HG03095 (cell line): Measurements from ENCODE around the gene ATP13A3.

Source experiments
- ATAC-seq: cut with Tn5 transposase; IDR thresholded peaks from one replicate; pipeline ENCODE4 v1.9.1; 2021; ENCODE audit warnings: moderate library complexity; ENCODE audit not compliant: unreplicated experiment

Gene ATP13A3

DNA sequence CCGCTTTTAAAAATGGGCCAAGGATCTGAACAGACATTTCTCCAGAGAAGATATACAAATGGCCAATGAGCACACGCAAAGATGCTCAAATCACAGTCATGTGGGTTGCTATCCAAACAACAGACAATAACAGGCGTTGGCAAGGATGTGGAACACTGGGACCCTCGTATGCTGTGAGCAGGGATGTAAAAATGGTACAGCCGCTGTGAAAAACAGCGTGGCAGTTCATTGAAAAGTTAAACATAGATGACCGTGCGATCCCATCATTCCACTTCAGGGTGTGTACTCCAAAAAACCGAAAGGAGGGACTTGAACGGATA lies 110.6 kb downstream of the ATP13A3 start:
- ATAC-seq = no peak

DNA sequence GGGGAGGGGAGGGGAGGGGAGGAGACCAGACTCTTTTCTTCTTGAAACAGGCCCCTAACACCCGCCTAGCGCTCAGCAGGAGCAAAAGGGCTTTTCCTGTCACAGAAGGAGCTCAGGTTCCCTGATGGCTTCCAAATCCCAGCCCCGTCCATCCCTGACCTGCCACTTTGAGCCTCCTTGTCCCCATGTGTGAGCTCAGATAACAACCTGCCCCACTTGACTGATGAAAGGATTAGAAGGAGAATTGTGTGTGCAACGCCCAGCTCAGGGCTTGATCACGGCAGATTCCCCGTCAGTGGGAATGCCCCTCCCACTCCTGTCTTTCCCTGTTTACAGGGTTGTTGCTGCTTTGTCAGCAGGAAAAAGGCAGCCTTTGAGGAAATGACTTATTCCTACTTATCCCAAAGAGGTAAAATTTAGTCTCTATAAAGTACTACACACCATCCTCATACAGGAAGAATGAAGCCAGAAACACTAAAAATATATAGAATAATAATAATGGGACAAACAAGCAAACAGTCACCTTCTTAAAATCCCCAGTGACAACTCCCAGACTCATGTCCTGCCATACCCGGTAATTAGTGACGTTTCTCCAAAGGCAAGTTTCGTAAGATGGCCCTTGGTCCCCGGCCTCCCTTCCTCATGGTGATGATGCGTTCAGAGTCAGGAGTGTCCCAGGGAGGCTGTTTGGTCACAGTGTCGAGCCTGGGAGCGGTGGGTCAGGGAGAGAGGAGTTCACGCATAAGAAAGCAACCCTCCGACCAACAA lies 111.1 kb downstream of the ATP13A3 start:
- ATAC-seq = no peak

DNA sequence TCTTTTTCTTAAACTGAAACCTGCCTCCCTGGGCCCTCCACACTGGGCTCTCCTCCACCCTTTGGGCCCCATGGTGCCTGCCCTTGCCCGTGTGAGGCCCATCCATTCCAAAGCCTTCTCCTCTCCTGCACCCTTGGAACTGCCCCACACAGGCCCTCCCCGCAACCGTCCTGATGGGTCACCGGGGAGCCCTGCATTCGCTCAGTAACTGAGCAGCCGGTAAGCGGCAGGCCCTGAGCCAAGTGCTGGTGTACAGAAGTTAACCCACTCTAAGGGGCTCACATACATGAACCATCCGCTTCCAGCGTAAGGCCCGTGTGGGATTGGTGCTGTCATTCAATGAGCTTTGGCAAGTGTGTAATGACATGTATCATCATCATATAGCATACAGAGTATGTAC lies 111.9 kb downstream of the ATP13A3 start:
- ATAC-seq = no peak

DNA sequence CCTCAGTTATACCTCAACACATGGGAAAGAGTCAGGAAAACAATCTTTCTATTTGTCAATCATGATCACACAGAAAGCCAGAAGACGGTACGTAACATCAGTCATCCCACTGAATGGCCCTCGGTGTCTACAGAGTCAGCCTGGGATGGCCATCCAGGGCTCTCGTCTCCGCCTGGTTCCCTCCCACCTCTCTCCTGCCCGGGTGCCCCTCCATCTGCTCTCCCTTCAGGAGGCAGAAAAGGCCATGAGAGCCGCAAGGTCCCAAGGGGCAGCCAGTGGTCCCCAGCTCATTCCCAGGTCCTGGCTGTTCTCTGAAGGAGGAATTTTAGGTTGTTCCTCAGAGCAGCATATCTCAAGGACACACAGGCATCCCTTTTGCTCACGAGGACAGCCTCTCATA lies 112.9 kb downstream of the ATP13A3 start:
- no peak for ATAC-seq

DNA sequence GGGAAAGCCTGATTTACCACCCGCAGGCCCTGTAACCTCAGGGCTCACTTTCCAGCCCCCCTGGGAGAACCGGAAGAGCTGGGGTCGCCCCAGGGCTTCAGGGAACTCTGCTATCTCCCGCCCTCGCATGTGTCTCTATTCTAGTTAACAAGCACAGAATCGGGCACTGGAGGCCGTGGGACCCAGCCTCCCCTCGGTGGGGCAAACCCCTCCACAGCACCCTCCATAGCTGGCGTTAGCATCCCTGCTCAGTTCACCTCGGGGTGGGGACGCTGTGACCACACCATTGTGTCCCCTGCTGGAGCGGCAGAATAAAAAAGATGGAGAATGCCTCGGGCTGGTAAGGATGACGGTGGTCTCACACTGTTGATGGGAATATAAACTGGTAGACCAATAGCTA lies 113.8 kb downstream of the ATP13A3 start:
- ATAC-seq = no peak

DNA sequence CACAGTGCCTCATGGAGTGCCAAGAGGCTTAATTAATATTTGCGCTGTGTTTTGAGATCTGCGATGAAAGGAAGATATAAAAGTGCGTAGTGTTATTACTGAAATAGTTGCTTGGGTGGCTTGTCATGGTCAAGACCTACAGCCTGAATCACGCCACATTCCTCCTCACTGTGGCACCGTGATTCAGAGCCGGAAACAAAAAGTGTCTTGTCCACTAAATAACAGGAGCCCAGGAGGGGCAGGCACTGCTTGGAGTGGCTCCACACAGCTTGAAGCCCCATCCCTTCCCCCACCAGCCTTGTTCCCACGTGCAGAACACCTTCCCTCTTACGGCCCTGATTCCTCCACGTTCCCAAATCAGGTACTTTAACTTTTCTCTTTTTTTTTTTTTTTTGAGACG lies 116.0 kb downstream of the ATP13A3 start:
- ATAC-seq = no peak

DNA sequence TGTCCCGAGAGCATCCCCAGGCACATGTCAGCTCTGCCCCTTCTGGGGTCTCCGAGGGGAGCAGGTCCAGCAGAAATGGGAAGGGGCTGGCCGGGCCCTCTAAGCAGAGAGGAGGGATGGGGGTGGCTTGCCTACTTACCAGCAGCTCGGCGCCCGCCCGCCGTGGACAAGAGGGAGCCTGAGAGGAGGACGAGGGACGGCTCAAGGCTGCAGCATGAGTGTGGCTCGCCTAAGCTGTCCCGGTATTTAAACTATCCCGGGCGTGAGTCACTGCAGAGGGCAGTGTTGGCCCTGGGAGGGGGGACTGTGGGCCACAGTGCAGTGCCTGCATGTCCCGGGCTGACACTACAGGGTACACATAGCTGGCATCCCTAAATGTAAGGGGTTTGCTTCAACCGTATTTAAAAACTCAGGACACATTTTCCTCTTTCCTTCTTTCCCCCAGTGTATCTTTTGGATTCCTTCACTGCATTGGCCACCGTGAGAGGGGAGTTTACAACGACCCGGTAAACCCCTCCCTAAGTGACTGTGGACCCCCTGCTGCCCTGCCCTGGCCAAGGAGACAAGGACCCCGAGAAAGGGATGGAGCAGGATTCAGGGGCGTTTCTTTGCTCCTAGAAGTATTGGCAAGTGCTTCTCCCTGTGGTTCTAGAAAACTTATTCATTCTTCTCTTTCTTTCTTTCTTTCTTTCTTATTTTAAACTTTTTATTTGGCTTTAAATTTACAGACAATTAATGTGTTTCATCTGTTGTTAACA lies 117.1 kb downstream of the ATP13A3 start, which contains the start of gene LRRC15:
Gene LRRC15 (minus strand): TSS at position 222 of the 758 bp plus-strand sequence. CDS start 8,700 bp downstream, outside the sequence.
- no peak for ATAC-seq

DNA sequence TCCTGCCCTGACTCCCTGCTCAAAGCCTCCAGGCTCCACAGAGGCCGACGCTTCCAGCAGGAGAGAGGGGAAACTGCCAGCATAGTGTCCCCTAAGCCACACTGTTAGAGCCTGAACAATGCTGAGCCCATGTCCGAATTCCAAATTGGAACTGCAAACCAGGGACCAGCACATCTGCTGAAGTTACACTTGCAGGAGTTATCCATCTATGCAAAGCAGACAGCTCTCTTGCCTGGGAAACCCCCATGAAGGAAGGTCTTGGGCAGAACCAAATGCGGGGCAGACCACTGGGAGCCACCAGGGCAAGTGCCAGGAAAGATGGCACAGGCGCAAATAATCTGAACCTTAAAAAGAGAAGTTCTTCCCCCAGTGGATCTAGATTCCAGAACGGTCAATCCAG lies 117.9 kb downstream of the ATP13A3 start:
- no peak for ATAC-seq

DNA sequence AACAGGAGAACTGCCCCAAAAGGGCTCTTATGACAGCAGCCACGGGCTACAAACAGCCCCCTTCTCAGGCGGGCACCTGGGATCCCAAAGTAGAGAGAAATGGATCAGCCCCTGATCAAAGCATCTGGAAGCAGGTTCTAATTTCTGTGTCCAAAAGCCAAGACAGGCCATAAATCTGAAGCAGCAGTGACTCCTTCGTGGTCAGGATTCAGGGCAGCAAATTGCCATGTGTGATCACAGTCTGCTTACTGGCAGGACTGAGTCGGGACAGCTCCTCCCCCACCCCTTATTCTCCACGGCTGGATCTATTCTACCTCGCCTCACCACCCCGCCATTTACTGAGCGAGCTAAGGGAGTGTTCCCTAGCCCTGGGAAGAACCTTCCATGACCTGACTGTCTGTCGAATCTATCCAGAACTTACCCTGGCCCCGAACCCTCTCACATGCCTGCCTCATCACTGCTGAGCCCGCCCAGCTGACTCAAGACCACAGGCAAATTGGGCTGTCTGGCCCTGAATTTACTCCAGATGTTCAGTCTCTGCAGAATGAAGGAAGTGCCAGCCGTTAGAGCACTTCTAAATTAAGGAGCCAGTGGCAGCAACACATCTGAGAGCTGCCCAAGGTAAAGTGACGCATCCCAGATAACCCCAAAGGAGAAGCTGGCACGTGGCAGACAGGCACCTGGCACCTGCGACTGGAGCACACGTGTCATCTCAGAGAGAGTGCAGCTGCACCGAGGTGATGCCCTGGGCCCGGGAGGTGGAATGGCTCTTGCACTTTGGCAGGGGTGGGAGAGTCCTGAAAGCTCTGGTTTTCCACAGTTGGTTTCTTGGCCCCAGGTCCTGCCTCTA lies 118.6 kb downstream of the ATP13A3 start:
- no peak for ATAC-seq

DNA sequence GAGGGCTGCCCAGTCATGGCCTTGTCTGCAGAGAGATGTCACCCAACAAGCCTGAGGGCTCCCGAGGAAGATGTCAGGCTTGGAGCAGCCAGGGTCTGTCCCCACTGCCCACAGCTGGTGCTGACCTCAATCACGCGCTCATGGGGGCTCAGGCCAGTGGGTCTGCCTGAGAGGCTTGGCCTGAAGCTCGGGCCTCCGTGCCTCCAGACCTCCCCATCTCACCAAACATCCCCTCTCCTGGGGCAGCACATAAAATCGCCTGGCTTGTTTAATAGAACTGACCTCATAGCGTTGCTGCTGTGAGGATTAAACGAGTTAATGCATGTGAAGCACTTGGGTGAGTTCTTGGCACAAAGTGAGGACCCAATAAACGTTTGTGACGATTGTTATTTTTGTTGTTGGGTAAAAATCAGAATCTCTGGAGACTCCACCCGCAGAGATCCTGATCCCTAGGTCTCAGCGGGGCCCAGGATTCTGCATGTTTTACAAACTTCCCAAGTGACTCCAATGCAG lies 120.8 kb downstream of the ATP13A3 start:
- no peak for ATAC-seq

DNA sequence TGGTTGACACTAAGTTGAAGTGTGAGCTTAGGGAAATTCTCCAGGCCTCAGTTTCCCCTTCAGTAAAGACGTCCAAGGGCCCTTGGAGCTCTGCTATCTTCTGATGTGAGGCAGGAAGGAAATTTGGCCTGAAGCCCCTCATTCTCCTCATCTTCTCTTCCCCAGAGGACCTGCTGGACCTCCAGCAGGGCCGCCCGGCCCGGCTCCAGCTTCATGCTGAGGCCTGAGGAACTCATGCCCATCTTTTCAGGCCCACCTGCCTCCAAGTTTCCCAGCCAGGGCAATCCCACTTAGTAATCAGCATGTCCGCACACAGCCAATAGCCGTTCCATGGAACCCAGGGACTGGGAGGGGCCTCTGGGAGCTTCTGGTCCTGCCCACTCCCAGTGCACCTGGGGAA lies 121.3 kb downstream of the ATP13A3 start:
- no peak for ATAC-seq

DNA sequence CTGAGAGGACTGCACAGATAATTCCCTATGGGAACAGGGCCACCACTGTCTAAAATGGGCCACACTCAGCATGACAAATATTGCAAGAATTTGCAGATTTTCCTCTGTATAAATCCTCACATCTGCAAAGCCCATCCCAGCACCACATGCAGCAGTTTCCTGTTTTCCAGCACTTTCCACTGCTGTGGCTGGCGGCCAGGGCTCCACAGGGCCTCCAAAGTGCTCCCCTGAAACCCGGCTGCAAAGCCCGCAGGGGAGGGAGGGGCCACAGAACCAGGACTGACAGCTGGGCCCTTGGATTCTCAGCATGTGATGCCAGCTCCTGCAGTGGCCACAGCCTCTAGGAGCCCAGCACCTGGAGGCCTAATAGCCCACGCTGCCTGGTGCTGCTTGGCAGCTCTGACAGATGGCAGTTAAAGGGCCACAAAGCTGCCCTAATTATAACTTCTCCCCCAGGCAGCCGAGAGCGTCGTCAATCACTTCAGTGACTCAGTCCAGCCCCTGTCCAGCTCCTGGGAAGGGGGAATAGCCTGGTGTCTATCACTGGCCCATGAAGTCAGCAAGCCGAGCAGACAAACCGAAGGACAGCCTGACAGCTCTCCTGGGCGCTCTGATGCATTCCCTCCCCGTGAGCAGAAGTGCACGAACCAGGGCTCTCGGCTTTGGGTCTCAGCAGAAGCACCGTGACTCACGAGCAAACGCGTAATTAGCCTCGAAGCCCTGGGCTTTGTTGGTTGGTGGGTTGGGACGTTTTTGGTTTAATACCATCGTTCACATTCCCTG lies 122.0 kb downstream of the ATP13A3 start:
- no peak for ATAC-seq

DNA sequence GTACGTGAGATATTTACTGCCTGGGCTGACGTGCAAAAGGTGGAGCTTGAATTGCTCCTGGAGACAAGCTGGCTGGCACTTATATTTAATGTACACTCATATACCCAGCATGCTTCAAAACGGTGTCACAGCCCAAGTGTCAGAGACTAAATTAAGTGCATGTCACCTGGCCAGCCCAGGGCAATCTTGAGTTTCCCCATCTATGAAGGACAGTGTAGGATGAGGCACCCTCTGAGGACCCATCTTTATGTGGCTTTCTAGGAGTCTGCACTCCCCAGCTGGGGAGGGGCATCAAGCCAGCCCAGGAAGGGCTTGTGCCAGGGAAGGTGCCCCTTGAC lies 122.5 kb downstream of the ATP13A3 start:
- no peak for ATAC-seq

DNA sequence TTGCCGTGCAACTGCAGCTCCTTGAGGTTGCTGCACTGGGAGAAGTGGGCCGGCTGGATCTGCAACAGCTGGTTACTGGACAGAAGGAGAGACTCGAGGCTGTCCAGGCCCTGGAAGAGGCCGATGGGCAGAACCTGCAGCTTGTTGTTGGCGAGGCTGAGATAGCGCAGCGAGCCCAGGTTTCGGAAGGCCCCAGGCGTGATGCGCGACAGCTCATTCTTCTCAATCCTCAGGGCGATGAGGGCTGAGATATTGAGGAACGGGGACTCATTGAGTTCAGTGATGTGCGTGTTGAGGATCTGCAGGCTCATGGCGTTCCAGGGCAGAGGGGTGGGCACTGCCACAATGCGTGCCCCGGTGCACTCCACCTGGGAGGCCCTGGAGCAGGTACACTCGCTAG lies 126.2 kb downstream of the ATP13A3 start:
- ATAC-seq = no peak

DNA sequence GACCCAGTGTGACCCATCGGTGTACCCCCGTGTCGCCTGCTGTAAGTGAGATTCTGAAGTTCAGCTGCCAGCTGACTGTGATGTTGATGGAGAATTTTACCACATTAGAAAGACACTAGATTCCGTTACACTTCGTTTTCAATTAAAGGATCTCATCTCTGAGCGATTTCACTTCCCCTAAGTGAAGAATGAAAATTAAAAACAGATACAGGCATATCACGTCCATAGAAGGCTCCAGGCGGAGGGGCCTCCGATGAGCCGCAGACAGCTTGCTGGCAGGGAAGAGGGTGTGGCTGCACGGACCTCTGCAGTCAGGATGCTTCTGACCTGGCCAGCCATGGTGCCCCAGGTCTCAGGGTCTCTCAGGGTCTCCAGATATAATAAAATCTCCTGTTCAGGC lies 129.1 kb downstream of the ATP13A3 start:
- ATAC-seq = no peak

DNA sequence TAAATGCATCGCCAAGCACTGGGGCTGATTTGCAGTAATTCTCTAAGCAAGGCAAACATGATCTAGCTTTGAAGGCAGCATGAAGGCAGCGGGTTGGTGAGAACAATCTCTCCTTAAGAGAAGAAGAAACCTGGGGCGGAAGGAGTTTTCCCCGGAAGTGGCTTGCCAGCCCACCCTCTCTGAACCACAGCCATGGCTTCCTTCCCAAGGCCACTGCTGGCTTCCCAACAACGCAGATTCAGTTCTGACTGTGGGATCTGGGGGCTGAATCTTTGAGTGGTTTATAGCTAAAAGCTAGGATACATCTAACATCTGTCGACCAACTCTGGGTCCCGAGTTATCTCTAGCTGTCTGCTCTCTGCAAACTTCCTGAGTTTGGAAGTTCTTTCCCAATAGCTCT lies 131.4 kb downstream of the ATP13A3 start:
- ATAC-seq = no peak

DNA sequence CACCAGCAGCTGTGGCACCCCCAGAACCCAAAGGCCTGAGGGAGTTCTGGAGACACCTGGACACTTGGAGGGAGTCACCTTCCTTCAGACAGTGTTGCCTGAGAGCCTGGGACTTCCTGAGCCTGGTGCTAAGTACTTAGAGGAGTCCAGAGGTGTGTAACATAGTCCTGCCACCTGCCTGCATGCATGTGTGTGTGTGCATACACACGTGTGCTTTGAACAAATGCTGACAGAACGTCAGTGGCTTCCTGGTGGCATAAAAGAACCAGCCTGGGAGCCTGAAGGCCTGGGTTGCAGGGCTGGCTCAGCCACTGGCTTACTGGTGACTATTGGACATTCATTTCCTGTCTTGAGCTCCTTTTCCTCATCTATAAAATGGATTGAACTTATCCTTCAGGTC lies 132.5 kb downstream of the ATP13A3 start:
- ATAC-seq = no peak
